SHP77 treated with DMSO at 0.1 percent for 48 hours (cell line): ENCODE results near the gene INAVA.
"Not testable (repeated sequence)": the region's sequence is repeated elsewhere in the genome, so short reads cannot be mapped to it uniquely, and the experiment has no call there.

ENCODE experiments used
- DNase-seq: peaks from one replicate; lab custom pipeline; 2025; lab: John Stamatoyannopoulos, UW

Gene INAVA

GRCh38 chr1:200899451-200899915, 4.8 kb downstream of the INAVA start:
- DNase-seq: no peak

- DNase-seq: no peak
Observed at GRCh38 chr1:200899954-200900867, 5.5 kb downstream of the INAVA start.

DNA sequence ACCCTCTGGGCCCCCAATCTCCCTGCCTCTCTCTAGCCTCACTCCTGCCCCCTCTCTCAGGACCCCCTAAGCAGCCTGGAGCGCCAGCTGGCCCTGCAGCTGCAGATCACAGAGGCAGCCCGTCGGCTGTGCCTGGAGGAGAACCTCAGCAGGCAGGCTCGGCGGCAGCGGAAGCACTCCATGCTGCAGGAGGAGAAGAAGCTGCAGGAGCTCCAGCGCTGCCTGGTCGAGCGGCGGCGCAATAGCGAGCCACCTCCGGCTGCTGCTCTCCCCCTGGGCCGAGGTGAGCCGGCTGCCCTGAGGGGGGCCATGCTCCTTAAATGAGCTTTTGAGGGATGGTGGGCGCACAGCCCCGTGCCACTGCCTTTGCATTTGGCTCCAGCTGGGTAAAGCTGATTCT, 6.2 kb downstream of the INAVA start:
- DNase-seq: no peak

- no peak for DNase-seq
Observed at GRCh38 chr1:200901350-200901749, 6.7 kb downstream of the INAVA start.

DNA sequence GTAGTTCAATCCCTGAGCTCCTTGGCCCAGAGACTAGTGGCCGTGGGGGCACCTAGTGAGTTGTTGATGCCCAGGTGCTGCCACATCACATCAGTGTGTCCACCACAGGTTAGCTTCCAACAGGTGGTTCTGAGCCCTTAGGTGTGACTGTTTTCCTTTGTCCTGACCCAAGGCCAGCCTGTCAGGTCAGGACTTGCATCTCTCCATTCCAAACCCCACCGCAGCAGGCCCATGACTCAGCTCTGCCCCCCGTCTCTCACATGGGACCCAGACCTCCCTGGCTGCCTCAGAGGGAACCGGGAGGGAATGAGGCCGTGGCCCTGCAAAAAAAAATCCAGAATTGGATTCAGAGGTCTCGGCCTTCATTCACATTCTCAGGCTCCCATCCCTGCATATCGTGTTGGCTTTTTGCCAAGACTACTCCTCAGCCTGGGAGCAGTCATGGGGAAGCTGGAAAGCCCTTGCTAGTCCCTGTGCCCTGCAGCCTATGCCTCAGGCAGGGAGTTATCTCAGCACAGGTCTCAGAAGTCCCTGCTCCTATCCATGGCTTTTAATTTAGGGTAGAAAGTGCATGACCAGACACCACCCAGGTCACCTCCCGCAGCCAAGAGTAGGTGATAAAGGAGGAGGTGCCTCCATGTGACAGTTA, 7.2 kb downstream of the INAVA start:
- DNase-seq: no peak

DNA sequence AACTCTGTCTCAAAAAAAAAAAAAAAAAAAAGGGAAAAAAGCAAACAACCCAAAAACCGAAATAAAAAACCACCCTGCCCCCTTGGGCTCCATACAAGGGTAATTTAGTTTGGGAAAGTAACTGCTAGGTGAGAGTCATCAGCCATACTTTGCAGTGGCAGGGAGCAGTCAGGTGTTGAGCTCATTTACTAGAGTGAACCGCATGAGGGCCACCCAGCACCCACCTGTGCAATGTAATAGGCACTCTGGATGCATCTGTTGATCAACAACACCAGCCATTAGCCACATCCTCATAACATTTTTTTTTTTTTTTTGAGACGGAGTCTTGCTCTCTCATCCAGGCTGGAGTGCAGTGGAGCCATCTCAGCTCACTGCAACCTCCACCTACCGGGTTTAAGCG, 9.1 kb downstream of the INAVA start:
- DNase-seq: no peak

DNA sequence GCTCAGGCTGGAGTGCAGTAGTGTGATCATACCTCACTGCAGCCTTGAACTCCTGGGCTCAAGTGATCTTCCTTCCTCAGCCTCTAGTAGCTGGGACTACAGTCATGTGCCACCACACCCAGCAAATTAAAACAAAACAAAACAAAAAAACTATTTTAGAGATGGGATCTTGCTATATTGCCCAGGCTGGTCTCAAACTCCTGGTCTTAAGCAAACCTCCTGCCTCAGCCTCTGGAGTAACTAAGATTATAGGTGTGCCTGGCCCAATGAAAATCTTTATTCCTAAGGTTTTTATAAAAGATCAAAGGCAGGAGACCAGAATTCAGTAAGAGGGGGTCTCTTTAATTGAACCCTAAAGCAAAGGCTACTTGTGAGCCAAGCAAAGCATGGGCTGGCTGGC, 10.1 kb downstream of the INAVA start:
- no peak for DNase-seq

DNA sequence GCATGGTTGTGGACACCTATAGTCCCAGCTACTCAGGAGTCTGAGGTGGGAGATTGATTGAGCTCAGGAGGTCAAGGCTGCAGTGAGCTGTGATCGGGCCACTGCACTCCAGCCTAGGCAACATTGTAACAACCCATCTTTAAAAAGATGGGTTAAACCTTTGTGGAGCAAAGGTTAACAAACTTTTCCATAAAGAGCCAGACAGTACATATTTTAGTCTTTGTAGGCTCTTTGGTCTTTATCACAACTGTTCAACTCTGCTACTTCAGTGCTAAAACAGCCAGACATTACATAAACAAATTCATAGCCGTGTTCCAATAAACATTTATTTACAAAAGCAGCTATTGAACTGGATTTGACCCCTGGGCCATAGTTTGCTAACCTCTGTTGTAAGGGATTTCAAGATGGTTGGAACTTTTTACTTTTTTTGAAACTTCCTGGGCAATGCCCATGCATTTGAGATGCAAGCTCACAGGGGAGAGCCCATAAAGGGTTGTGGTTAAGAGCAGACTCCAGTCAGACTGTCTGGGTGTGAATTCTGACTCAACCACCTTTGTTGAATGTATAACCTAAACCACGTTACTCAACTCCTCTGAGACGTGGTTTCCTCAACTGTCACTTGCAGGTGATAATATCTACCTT, 10.8 kb downstream of the INAVA start:
- no peak for DNase-seq

DNA sequence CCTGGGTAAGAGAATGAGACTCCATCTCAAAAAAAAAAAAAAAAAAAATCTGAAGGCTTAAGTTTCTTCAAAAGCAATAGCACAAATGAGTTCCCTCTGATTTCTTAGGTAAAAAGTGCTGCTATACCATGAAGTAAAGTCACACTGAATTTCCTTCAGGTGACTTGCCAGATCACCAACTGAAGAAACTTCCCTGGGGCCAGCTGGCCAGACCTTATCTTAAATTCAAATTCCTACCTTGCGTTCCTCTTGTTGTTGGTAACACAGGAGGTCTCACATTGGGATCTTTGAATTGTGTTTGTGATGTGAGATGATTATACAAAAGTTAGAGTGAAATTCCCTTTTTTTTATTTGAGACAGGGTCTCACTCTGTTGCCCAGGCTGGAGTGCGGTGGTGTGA, 11.8 kb downstream of the INAVA start:
- DNase-seq: no peak

DNA sequence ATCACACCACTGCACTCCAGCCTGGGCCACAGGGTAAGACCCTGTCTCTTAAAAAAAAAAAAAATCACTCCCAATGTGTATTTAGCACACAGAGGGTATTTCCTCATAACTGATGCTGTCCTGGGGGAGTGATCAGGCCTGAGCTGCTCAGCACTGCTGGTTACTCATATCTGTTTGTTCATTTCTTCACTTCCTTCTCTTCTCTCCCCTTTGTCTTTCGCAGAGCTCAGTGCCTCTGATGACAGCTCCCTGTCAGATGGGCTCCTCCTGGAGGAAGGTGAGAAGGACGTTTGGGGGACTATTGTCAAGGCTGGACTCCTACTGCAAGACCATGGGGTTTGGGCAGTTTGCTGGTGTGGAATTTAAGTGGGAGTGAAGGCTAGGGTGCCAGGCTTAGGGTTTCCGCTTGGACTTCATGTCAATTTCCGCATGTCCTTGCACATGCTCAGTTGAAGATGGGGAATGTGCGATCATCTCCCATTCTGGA, 13.0 kb downstream of the INAVA start:
- DNase-seq: no peak

DNA sequence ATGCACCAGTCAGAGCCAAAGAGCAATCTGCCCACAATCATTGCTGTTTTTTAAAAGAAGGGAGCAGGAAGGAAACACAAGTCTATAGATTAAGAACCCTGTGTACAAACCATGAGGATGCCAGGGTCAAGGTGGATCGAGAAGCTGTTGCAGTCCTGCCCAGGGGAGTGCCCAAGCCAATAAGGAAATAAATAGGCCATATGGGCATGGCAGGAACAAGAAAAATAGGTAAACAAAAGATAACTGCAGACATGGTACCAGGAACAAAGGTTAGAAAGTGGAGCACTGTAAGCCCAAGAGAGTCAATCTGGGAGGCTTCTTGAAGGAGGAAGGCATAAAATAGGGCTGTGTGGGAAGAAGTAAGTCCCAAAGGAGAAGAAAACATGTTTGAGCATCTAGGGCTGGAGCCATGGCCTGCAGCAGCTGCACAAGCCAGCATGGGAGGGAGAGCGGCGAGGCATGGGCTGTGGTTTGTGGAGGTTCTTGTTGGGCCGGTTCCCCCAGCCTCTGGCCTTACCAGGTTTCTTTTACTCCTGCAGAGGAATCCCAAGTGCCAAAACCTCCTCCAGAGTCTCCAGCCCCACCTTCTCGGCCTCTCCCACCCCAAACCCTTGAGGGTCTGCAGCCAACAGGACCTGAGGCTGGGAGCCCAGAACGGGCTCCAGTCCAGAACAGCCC, 13.6 kb downstream of the INAVA start:
- no peak for DNase-seq

DNA sequence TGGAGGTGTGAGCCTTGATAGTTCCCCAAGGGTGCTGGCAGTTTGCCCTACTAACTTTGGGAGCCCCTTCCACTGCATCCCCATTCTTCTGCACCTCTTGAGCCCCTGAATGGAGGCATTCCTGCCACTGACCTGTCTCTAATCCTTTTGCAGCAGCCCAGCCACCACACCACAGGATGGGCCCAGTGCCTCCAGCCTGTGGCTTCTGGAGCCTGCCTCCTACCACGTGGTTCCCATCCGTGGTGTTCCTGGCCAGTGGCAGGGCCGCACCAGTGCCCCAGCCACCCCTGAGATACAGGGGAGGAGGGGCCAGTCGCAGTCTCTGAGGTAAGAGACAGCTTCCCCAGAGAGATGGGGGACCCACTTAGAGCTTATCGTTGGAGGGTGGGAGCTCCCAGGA, 14.4 kb downstream of the INAVA start:
- no peak for DNase-seq

DNA sequence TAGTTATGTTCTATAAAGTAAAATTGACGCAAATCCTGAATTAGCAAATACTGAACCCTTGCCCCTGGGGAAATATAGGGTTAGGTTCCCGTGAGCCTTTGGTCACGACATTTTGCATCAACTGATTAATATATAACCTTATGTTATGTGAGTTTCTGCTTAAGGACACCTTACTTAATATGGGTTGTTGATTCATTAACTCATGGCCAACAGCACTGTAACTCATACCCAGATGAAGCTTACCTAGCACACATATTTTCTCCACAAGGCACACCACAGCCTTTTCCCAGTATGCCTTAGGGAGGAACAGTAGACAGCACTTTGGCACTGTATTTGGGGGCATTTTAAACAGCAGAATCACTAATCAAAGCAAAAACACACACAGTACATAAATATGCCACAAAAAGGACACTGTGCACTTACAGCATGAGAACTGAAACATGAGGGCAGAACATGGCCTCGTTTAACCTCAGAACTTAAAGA, 15.1 kb downstream of the INAVA start:
- DNase-seq: no peak

- no peak for DNase-seq
Observed at GRCh38 chr1:200911361-200911760, 16.7 kb downstream of the INAVA start.

- DNase-seq: not testable (repeated sequence)
Observed at GRCh38 chr1:200911936-200912335, 17.2 kb downstream of the INAVA start.

- no peak for DNase-seq
Observed at GRCh38 chr1:200912737-200913407, 18.2 kb downstream of the INAVA start.

DNA sequence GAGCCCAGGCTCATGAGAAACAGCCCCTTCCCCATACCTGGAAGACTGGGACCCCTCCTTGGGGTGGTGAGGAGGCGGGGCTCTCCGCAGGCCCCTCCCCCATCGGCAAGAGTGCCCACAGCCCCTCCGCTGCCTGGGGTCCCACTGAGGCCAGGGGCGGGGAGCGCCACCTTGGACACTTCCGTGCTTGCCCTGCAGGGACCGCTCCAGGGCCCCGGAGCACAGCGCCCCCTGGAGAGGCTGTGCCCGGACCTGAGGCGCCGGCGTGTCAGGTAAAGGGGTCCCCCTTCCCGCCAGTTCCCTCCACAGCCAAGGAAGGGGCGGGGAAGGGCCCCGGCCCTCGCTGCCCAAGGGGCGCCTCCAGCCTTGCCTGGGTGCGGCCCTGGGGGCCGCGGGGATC, 21.5 kb downstream of the INAVA start:
- no peak for DNase-seq

DNA sequence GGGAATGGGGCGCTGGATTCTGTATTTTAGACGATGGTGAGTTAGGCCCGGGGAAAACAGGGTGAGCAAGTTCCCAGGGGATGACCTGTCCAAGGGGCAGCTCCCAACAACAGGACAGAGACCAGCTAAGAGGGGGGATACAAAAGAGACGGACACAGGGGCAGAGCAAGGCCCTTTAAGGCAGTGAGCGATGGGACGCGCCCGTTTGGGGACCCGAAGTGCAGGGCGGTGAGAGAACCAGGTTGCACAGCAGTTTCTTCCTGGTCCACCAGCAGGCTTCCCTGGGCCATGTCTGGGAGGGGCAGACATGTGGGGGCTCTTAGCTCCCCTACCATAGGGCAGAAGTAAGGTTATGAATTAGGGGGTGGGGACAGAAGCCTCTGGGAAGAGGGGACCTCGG, 22.0 kb downstream of the INAVA start:
- no peak for DNase-seq

- DNase-seq: no peak
Observed at GRCh38 chr1:200917291-200917817, 22.7 kb downstream of the INAVA start.

GRCh38 chr1:200918006-200918405, 23.3 kb downstream of the INAVA start:
- DNase-seq: no peak

- no peak for DNase-seq
Observed at GRCh38 chr1:200919386-200919785, 24.7 kb downstream of the INAVA start.
